Measurements from ENCODE around the gene EFNA2. TPM values are rescaled to one million over a fixed set of nuclear protein-coding genes. Genes with fewer than 3 reads are reported as not detected.

EFNA2 gene
- total RNA-seq, 1 donor from 2014 or later = 3.8 TPM

DNA sequence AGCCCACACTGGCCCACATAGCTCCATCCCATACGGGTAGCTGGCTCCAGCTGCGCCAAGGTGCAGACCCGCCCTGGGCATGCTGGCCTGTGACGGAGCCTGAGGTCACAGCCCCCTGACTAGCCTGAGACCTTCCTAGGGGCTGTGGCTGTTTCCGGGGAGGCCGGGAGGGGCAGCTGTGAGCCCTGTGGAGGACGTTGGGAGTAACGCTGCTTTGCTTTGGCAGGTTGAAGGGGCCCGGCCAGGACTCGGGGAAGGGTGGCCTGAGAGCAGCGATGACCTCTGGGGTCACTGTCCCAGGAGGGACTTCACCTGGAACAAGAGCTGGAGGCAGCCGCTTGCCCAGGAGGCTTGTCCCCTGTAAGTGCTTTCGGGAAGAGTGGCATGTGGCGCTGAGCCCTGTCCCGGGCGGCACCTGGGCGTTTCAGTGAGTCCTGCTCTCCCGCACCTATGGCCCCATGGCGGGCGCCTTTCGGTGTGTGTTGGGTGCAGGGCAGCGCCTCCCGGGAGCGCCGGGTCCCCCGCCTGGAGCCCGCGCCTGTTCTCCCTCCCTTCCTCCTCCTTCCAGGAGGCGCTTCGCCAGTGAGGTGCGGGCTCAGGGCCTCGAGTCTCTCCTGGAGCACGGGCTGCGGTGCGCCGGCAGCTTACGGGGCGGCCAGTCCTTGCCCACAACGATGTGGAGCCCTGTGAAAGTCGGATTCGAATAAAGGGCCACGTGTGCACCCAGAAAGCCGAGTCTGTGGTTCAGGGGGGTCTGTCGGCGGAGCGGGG is 11.4 kb upstream of the EFNA2 start:
- peaks cover 32% of the 10 kb centered on the region for H3K36me3 Mint-ChIP-seq (ENCODE audit: unreplicated experiment)
- no peaks in the 10 kb centered on the region for H3K9me3 Mint-ChIP-seq (ENCODE audit: unreplicated experiment)
- no peak for DNase-seq (ENCODE audit: extremely low spot score, unreplicated experiment)
- H3K4me3 Mint-ChIP-seq (ENCODE audit: unreplicated experiment) = peak overlapping the region; percentile 44
- no peaks in the 10 kb centered on the region for H3K27me3 Mint-ChIP-seq (ENCODE audit: unreplicated experiment)
- peak overlapping the region; percentile 66 for H3K27ac Mint-ChIP-seq (ENCODE audit: unreplicated experiment)
- H3K4me1 Mint-ChIP-seq (ENCODE audit: unreplicated experiment) = peaks cover 48% of the 10 kb centered on the region
- TF ChIP-seq CTCF (IDR thresholded peaks at IDR 0.05) = no peak

- Mint-ChIP-seq H3K27me3 (ENCODE audit: unreplicated experiment) (no peaks in the 10 kb centered on the region), H3K9me3 (ENCODE audit: unreplicated experiment) (no peaks in the 10 kb centered on the region), H3K27ac (ENCODE audit: unreplicated experiment) (peak overlapping the region; percentile 66), H3K4me1 (ENCODE audit: unreplicated experiment) (peaks cover 49% of the 10 kb centered on the region), H3K4me3 (ENCODE audit: unreplicated experiment) (peak overlapping the region; percentile 55), H3K36me3 (ENCODE audit: unreplicated experiment) (peaks cover 36% of the 10 kb centered on the region)
- no peak for TF ChIP-seq CTCF (IDR thresholded peaks at IDR 0.05)
- no peak for DNase-seq (ENCODE audit: extremely low spot score, unreplicated experiment)
Measured at GRCh38 chr19:1274852-1275259, 10.8 kb upstream of the EFNA2 start.

DNA sequence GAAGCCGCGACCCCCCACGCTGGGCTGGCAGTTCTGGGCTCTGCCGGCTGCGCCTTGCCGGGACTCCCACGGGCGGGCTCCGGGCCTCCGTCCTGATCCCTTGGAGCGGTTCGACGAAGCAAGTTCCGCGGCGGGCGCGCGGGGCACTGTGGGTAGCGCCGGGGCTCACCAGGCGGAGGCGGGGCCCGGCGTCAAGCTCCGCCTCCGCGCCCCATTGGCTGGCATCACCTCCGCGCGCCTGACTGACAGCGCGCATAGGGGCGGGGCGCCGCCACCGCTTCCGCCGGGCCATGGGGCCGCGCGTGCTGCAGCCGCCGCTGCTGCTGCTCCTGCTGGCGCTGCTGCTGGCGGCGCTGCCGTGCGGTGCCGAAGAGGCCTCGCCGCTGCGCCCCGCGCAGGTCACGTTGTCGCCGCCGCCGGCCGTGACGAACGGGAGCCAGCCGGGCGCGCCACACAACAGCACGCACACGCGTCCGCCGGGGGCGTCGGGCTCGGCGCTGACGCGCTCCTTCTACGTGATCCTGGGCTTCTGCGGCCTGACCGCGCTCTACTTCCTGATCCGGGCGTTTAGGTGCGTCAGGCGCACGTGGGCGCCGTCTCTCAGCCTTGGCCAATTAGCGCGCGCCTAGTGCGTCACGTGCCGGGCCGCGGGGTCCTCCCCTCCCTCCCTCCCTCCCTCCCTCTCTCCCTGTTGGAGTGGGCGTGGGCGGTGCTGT is 10.3 kb upstream of the EFNA2 start, which contains the start of gene FAM174C:
FAM174C (plus strand) TSS at position 271 of the 716 bp plus-strand sequence; CDS start at position 291, 20 bp downstream.
- H3K9me3 Mint-ChIP-seq (ENCODE audit: unreplicated experiment) = no peaks in the 10 kb centered on the region
- TF ChIP-seq CTCF (IDR thresholded peaks at IDR 0.05) = no peak
- H3K36me3 Mint-ChIP-seq (ENCODE audit: unreplicated experiment) = peaks cover 34% of the 10 kb centered on the region
- peak within 1 kb of the TSS; percentile 87 for H3K27ac Mint-ChIP-seq (ENCODE audit: unreplicated experiment)
- H3K27me3 Mint-ChIP-seq (ENCODE audit: unreplicated experiment) = no peaks in the 10 kb centered on the region
- peaks cover 43% of the 10 kb centered on the region for H3K4me1 Mint-ChIP-seq (ENCODE audit: unreplicated experiment)
- peak within 1 kb of the TSS; percentile 74 for H3K4me3 Mint-ChIP-seq (ENCODE audit: unreplicated experiment)
- peak; percentile 97 for DNase-seq (ENCODE audit: extremely low spot score, unreplicated experiment)

GRCh38 chr19:1275976-1276627 is 9.6 kb upstream of the EFNA2 start:
- Mint-ChIP-seq H3K36me3 (ENCODE audit: unreplicated experiment) (peaks cover 30% of the 10 kb centered on the region), H3K9me3 (ENCODE audit: unreplicated experiment) (no peaks in the 10 kb centered on the region), H3K4me1 (ENCODE audit: unreplicated experiment) (peaks cover 36% of the 10 kb centered on the region), H3K4me3 (ENCODE audit: unreplicated experiment) (peak overlapping the region; percentile 74), H3K27me3 (ENCODE audit: unreplicated experiment) (no peaks in the 10 kb centered on the region), H3K27ac (ENCODE audit: unreplicated experiment) (peak overlapping the region; percentile 87)
- TF ChIP-seq CTCF (IDR thresholded peaks at IDR 0.05) = no peak
- no peak for DNase-seq (ENCODE audit: extremely low spot score, unreplicated experiment)

All from osteocyte (in vitro differentiated cells).